Epithelial cell of alveolus of lung (primary cell): ENCODE data around the gene CD160. TPM values are rescaled to one million over a fixed set of nuclear protein-coding genes. Genes with fewer than 3 reads are reported as not detected.

Source experiments
- total RNA-seq: library from RNA; depleted of rRNA; stranded (reverse); fragments of >200 nt; gene quantifications from 2 replicates; pipeline ENCODE4 v1.2.1, GENCODE V29; 2015

The CD160 gene, protein sequence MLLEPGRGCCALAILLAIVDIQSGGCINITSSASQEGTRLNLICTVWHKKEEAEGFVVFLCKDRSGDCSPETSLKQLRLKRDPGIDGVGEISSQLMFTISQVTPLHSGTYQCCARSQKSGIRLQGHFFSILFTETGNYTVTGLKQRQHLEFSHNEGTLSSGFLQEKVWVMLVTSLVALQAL
- not detected in 2 replicates for total RNA-seq

DNA sequence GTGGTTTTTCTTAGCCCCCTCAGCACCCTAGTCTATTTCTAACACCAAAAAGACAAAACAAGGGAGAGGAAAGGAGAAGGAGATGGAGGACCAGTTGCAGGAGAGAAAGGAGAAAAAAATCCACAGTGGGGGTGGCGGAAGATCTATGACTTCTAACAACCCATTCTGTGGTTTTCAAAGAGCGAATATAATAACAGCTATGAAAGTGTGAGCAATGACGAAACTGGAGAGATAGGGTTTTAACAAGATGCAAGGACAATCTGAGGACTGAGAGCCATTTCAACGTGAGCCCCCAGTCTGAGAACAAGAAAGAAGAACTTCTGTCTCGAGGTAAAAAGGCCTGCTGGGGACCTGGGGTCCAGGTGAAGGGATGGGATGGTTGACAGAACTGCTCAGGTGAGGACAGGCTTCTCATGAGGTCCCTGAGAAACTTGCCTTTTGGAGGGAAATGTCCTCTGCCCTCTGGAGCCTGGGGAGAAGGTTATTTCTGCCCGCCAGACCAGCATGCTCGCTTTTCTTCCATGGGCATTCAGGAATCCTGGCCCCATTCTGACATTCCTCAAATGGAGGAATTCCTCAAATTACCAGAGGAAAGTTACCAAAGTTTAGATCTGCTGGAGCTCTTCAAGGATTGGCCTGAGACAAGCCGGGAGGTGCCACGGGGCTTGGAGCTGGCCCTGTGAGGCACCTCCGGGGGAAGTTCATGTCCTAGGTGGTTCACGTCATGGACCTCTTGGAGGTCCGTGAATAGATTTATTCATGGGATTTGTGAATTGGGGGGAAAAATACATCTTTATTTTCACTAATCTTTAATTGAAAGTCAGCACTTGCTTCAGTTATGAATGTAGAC is at the start of gene CD160:
TSS of gene CD160 (plus strand) at position 270 of the 850 bp plus-strand sequence. CDS start 8,829 bp downstream, outside the sequence.

DNA sequence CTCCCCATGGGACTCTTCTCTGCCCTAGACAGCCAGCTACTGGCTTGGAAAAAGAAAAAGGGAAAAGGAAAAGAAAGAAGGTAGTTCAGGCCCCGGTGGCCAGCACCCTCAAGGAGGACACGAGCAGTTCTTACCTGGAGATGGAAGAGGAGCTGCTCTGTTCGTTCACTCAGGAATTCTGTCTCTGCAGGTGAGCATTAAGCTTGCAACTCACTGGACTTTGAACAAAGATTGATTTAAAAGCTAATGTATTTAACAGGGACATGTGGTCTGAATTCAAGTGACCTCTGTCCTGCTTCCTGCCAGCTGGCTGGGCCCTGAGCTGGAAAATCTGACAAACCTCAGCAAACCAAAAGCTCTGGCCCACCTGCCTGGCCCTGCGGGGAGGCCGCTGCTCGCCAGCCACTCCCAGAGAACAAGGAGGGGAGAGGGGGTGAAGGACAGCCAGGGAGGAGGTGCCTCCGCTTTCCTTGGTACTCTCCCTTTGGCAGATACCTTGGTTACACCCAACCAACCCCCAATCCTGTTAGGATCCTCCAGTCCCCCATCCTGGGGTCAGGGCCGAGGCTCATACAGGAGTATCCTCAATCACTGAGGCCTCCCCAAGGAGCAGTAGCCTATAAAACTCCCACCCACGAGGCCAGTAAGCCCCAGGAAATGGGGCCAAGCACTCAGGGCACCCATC is 12.0 kb upstream of the CD160 start, which contains the start of gene PDZK1:
TSS of gene PDZK1 (minus strand) at position 186 of the 685 bp plus-strand sequence. CDS start 19,347 bp downstream, outside the sequence.

Other genes starting within 250 kb of the CD160 start
- 13.4 and 14.4 TPM in 2 replicates for gene GPR89A, start 111.5 kb upstream of the CD160 start, total RNA-seq
- 0.39 and 0.72 TPM in 2 replicates for gene PDZK1, start 12.1 kb upstream of the CD160 start, total RNA-seq
- gene RNF115, start 104.6 kb downstream of the CD160 start, total RNA-seq: 5.6 and 6.9 TPM in 2 replicates
- 25.6 and 30.5 TPM in 2 replicates for gene POLR3C, start 104.7 kb downstream of the CD160 start, total RNA-seq
- gene NUDT17, start 126.1 kb downstream of the CD160 start, total RNA-seq: 0.32 and 5.2 TPM in 2 replicates
- 22.4 and 23.1 TPM in 2 replicates for gene PIAS3, start 139.6 kb downstream of the CD160 start, total RNA-seq
- gene ANKRD35, start 166.4 kb downstream of the CD160 start, total RNA-seq: 1.8 and 8.8 TPM in 2 replicates
- 7.1 and 10.0 TPM in 2 replicates for gene ITGA10, start 190.6 kb downstream of the CD160 start, total RNA-seq
- gene PEX11B, start 199.2 kb downstream of the CD160 start, total RNA-seq: 24.7 and 31.3 TPM in 2 replicates
- gene RBM8A, start 208.0 kb downstream of the CD160 start, total RNA-seq: 116 and 131 TPM in 2 replicates
- gene LIX1L, start 238.5 kb downstream of the CD160 start, total RNA-seq: 26.5 and 27.9 TPM in 2 replicates
- gene ANKRD34A, start 245.1 kb downstream of the CD160 start, total RNA-seq: 0.24 and 1.0 TPM in 2 replicates
- 15.3 and 15.8 TPM in 2 replicates for gene POLR3GL, start 245.2 kb downstream of the CD160 start, total RNA-seq